GM19455 (cell line): ENCODE data around the gene STAP2.
"Not testable (repeated sequence)": the region's sequence is repeated elsewhere in the genome, so short reads cannot be mapped to it uniquely, and the experiment has no call there.

Experiments used
- ATAC-seq: cut with Tn5 transposase; IDR thresholded peaks from one replicate; pipeline ENCODE4 v1.9.1; 2021; ENCODE audit not compliant: unreplicated experiment

The STAP2 gene

GRCh38 chr19:4302243-4302640, 36.4 kb downstream of the STAP2 start, which contains the start of gene TMIGD2:
Gene TMIGD2, minus strand, starts transcription at chr19:4302389. Its CDS starts 4 bp downstream, at chr19:4302385.
- ATAC-seq: no peak

GRCh38 chr19:4301590-4302242, 36.9 kb downstream of the STAP2 start:
- ATAC-seq: no peak

DNA sequence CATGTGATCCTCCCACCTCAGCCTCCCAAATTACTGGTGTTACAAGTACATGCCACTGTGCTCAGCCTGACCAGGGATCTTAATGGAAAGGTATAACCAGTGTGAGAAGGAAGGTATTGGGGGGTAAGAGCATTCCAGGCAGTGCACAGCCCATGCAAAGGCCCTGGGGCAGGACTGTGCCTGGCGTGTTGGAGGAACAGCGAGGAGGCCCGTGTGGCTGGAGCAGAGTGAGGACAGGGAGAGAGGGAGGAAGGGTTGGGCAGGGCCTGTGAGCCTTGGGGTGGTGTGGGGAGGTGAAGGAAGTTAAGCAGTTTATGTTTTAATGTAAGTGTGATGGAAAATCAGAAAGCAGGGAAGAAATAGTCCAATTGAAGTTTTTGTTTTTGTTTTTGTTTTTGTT, 38.0 kb downstream of the STAP2 start:
- ATAC-seq: no peak

DNA sequence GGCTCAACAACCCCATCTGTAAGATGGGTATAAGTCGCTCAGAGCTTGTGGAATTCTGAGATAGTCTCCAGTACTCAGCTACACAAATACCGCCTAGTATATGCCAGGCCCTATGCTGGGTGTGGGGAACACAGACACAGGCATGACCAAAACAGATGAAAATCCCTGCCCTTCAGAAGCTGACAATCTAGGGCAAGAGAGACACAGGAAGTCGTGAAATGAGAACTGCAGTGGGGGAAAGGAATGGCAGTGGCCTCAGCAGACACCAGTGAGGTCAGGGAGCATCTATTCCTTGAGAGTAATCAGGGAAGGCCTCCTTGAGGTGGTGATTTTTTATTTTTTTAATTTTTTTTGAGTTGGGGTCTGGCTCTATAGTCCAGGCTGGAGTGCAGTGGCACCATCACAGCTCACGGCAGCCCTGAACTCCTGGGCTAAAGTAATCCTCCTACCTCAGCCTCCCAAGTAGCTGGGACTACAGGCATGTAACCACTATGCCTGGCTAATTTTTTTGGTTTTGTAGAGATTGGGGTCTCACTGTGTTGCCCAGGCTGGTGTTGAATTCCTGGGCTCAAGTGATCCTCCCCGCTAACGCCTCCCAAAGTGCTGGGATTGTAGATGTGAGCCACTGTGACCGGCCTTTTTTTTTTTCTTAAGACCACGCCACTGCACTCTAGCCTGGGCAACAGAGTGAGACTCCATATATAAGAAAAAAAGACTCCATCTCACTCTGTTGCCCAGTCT, 39.6 kb downstream of the STAP2 start:
- ATAC-seq: no peak

- no peak for ATAC-seq
These were observed 40.5 kb downstream of the STAP2 start for GRCh38 chr19:4297901-4298809.

DNA sequence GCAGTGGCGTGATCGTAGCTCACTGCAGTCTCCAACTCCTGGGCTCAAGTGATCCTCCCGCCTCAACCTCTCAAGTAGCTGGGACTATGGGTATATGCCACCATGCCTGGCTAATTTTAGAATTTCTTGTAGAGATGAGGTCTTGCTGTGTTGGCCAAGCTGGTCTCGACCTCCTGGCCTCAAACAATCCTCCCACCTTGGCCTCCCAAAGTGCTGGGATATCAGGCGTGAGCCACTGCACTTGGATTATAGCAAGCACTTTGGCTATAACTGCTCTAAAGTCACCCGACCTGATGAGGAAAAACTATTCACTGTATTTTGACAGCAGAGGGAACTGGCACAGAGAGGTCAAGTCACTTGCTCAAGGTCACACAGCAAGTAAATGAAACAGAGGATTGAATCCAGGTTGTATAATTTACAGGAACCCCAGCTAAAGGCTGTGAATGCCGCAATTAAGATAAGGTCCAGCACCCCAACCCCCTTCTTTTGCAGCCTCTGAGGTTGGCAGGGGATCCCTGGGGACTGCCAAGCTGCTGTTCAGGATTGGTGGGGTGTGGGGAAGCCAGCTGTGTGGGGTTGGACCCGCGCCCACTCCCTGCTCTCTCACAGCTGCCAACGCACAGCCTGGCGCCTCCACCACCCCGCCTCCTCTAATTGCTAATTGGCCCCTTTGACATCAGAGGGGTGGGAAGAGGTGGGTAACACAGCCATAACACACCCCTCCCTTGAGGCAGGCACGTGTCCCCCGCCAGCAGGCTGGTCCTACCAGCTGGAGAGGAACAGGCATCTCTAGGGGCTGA, 42.5 kb downstream of the STAP2 start:
- no peak for ATAC-seq

GRCh38 chr19:4294389-4294788, 44.2 kb downstream of the STAP2 start:
- ATAC-seq: no peak

DNA sequence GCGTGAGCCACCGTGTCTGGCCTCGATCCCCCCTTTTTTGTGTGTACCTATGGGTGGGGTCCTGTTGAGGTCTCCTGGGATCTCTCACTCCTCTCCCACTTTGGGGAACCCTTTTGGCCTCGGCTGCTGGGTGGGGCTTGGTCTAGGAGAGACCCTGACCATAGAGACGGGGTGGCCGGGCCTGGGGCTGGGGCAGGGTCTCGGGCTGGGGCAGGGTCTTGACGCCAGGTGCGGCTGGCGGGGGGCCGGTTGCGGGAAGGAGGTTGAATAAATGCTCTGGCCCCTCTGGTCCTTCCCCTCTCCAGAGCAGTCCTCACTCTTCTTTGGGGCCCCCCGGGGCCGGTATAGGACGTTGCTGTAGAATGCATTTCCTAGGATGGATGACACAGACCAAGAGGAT, 46.1 kb downstream of the STAP2 start:
- ATAC-seq: no peak

DNA sequence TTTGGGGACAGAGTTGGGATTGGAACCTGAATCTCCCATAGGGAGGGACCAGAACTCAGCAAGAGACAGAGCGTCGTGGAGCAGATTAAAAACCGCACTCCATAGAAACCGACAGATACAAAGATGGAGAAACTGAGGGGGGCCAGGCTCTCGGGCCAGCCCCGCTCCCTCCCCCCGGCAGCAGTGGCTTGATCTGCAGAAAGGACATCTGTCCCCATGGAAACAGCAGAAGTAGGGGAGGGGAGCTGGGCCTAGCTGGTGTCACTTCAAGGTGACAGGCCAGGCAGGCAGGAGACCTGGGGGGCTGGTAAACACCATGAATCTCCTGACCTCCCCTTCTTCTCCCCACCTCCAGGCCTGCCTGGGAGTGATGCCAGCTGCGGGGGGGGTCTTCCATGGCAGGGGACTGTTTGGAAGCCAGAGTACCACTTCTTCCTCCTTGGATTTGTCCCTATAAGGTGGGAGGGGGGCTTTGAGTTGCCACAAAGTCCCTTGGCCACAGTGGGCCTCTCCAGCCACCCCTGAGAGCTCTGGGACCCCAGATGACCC, 47.4 kb downstream of the STAP2 start:
- no peak for ATAC-seq

- ATAC-seq: no peak
These were observed 50.4 kb downstream of the STAP2 start for GRCh38 chr19:4288091-4288777.

GRCh38 chr19:4286141-4286540, 52.5 kb downstream of the STAP2 start:
- not testable (repeated sequence) for ATAC-seq

GRCh38 chr19:4284974-4285373, 53.7 kb downstream of the STAP2 start:
- no peak for ATAC-seq

GRCh38 chr19:4284176-4284958, 54.3 kb downstream of the STAP2 start:
- ATAC-seq: no peak

DNA sequence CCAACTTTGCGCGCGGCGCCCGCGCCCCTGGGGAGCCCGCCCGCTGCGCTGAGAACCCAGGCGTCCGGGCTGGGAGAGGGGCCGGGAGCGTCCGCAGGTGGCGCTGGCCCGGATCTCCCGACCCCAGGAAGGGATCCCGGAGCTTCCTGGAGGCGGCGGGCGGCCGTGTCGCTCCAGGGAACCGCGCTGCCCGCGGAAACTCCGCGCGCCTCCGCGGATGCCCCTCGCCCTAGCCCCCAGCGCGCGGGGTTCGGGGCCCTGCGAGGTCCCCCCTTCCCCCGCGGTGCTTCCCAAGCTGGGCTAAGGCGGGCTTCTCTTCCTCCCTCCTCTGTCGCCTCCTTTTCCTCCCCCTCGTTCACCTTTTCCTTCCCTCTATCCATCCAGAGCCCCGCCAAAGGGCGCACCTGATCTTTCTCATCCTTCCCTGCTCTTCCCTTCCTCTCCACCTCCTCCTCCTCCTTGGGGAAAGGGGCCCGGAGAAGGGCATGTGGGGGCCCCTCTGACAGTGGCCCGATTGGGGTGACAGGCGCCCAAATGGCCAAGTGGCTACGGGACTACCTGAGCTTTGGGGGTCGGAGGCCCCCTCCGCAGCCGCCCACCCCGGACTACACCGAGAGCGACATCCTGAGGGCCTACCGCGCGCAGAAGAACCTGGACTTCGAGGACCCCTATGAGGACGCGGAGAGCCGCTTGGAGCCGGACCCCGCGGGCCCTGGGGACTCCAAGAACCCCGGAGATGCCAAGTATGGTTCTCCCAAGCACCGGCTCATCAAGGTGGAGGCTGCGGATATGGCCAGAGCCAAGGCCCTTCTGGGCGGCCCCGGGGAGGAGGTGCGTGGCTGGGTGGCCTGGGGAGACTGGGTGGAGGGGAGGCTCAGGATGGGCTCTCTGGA, 58.9 kb downstream of the STAP2 start:
- ATAC-seq: no peak

DNA sequence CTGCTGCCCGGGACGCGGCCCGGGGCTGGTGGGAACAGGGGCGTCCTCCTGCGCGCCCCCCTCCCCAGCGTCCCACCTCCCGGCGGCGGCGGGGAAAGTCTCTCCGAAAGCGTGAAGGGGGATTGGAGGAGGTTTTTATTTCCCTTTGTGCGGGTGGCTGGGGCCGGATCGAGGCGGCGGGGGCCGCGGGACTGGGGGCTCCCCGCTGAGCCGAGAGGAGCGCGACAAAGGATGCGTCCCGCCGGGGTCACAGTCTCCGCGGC, 59.4 kb downstream of the STAP2 start:
- no peak for ATAC-seq

DNA sequence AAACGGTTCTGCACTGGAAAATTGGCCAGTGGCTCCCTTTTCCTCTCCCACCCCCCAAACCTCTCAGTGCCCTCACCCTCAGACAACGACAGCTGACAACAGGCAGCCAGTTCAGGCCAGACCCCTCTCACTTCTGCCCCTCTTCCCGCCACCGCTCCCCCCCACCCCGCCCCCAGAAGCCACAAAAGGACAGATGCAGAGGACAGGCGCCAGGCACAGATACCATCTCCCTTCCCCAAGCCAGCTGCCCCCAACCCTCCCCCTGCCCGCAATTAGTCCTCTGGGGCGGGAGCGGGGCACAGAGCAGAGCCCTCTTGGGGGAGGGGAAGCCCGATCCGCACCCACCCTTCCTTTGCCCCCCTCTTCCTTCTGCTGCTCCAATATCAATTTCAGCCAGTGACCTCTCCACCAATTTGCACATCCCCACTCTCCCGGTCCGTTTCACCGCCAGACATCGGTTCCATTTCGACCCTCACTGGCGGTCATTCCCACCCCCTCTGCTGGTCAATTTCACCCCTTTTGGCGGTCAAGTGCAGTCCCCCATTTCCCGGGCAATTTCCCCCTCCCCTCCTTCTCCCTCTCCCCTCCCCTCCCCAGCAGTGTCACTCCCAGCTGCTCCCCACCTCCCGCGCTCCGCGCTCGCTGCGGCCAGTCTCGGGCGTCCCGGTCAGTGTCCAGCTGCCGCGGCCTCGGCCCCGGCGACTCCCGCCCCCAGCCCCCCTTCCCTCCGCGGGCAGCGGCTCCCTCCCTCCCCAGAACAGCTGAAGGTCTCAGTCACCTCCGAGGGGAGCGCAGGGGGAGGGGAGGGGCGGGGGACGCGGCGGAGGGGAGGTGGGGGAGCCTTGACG, 60.0 kb downstream of the STAP2 start, which contains the start of gene SHD:
Gene SHD (plus strand): TSS at position 848 of the 848 bp plus-strand sequence. CDS start 798 bp downstream, outside the sequence.
- no peak for ATAC-seq

DNA sequence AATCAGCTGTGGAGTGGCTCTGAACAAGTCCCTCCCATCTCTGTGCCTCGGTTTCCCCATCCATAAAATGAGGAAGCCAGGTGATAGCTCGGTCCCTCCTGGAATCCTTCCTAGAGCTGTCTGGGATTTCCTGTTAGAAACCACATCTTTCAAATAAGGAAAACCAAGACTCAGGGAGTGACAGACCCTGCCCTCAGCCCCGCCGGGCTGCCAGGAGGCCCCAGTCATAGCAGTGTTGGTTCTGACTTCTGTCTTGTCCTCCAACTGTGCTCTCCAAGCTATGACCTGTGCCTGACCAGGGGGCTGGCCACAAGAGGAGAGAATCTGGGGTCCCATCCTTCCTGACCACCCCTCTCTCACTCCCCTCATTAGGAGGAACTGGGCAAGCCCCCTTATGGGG, 60.6 kb downstream of the STAP2 start:
- no peak for ATAC-seq
